Measurements from ENCODE around the gene ZNF526. TPM values are rescaled to one million over a fixed set of nuclear protein-coding genes. Genes with fewer than 3 reads are reported as not detected.
A peak's percentile ranks its signal among the peaks of the same experiment; 100 is the strongest.

The ZNF526 gene
- polyA plus RNA-seq, 3 donors, result 0.96 to 3.4 (median 1.3) TPM

GRCh38 chr19:42253245-42254088, 33.4 kb downstream of the ZNF526 start:
- H3K27ac Mint-ChIP-seq, result peak overlapping the region; percentile 78 to 93 (median 84)
- peak overlapping the region; percentile 88 to 96 for H3K4me3 Mint-ChIP-seq
- peaks cover 0 to 2% (median 0%) of the 10 kb centered on the region in 7 donors for H3K9me3 Mint-ChIP-seq
- no peak for TF ChIP-seq CTCF (IDR thresholded peaks at IDR 0.05)
- Histone ChIP-seq H3K4me1 (ENCODE audit: control insufficient read depth in 1 of 2, insufficient read depth in 2 of 2, low read length in 2 of 2) (peaks cover 40 to 47% of the 10 kb centered on the region in 2 donors), H3K36me3 (replicated peaks in 1 of 2; ENCODE audit: control insufficient read depth in 1 of 2, insufficient read depth in 2 of 2, low read length in 2 of 2) (peaks cover 4 to 17% of the 10 kb centered on the region in 2 donors), H3K79me2 (ENCODE audit: insufficient read depth, low read length) (peaks cover 41% of the 10 kb centered on the region), H4K20me1 (ENCODE audit: insufficient read depth, low read length) (peaks cover 52% of the 10 kb centered on the region), H3K9ac (ENCODE audit: insufficient read depth, low read length, poor library complexity, severe bottlenecking) (peak overlapping the region; percentile 85), H2AFZ (ENCODE audit: insufficient read depth, low read depth, low read length, poor library complexity, severe bottlenecking) (no peak overlapping the region), H3K9me3 (replicated peaks in 1 of 2; ENCODE audit: control insufficient read depth in 1 of 2, insufficient read depth in 1 of 2, low read length in 2 of 2) (no peaks in the 10 kb centered on the region), H3K27ac (ENCODE audit: low read depth in 1 of 2, low read length in 2 of 2) (peak overlapping the region; percentile 85 to 88), H3K4me2 (replicated peaks; ENCODE audit: extremely low read depth, low read length, poor library complexity, severe bottlenecking) (peak overlapping the region; percentile 92), H3K27me3 (ENCODE audit: control insufficient read depth in 2 of 2, insufficient read depth in 2 of 2, low read length in 2 of 2) (peaks cover 3 to 14% of the 10 kb centered on the region in 2 donors), H3K4me3 (replicated peaks in 1 of 3; ENCODE audit: low read depth in 2 of 3, low read length in 3 of 3) (peak overlapping the region; percentile 79 to 99 (median 99))
- intact Hi-C loops (cut with micrococcal nuclease), result loop anchor here (2.0 to 5.0 kb wide), 3 partner anchors 15 to 36 kb away; partner anchors contain the start of genes CIC (in 2 of the 2) and DEDD2 (in 1 of the 2)
- DNase-seq, result peak in 1 of 3 donors; percentile 30
- H3K36me3 Mint-ChIP-seq, result peaks cover 13 to 19% of the 10 kb centered on the region in 2 donors
- H3K27me3 Mint-ChIP-seq (ENCODE audit: low read depth in 3 of 3), result peaks cover 17 to 30% (median 24%) of the 10 kb centered on the region in 3 donors
- peaks cover 39% of the 10 kb centered on the region for H3K4me1 Mint-ChIP-seq
- WGBS (ENCODE audit: insufficient coverage), result 0% methylated on average over 3 of the region's 71 CpGs

GRCh38 chr19:42254089-42254849, 34.2 kb downstream of the ZNF526 start:
- peak in 2 of 3 donors; percentile 54 to 55 for DNase-seq
- peaks cover 0 to 2% (median 0%) of the 10 kb centered on the region in 7 donors for H3K9me3 Mint-ChIP-seq
- peak overlapping the region; percentile 57 to 92 (median 77) for H3K27ac Mint-ChIP-seq
- WGBS (ENCODE audit: insufficient coverage), result under 1% methylated on average over 56 of the region's 70 CpGs
- Histone ChIP-seq H4K20me1 (ENCODE audit: insufficient read depth, low read length) (peaks cover 44% of the 10 kb centered on the region), H3K4me2 (replicated peaks; ENCODE audit: extremely low read depth, low read length, poor library complexity, severe bottlenecking) (peak overlapping the region; percentile 92), H3K79me2 (ENCODE audit: insufficient read depth, low read length) (peaks cover 41% of the 10 kb centered on the region), H3K9ac (ENCODE audit: insufficient read depth, low read length, poor library complexity, severe bottlenecking) (peak overlapping the region; percentile 85), H3K4me1 (ENCODE audit: control insufficient read depth in 1 of 2, insufficient read depth in 2 of 2, low read length in 2 of 2) (peaks cover 40 to 47% of the 10 kb centered on the region in 2 donors), H3K4me3 (replicated peaks in 1 of 3; ENCODE audit: low read depth in 2 of 3, low read length in 3 of 3) (peak overlapping the region; percentile 79 to 99 (median 99)), H3K36me3 (replicated peaks in 1 of 2; ENCODE audit: control insufficient read depth in 1 of 2, insufficient read depth in 2 of 2, low read length in 2 of 2) (peaks cover 4 to 9% of the 10 kb centered on the region in 2 donors), H3K27ac (ENCODE audit: low read depth in 1 of 2, low read length in 2 of 2) (peak overlapping the region; percentile 85 to 88), H3K27me3 (ENCODE audit: control insufficient read depth in 2 of 2, insufficient read depth in 2 of 2, low read length in 2 of 2) (peaks cover 3 to 14% of the 10 kb centered on the region in 2 donors), H3K9me3 (replicated peaks in 1 of 2; ENCODE audit: control insufficient read depth in 1 of 2, insufficient read depth in 1 of 2, low read length in 2 of 2) (no peaks in the 10 kb centered on the region), H2AFZ (ENCODE audit: insufficient read depth, low read depth, low read length, poor library complexity, severe bottlenecking) (no peak overlapping the region)
- peak overlapping the region; percentile 79 to 84 for H3K4me3 Mint-ChIP-seq
- H3K27me3 Mint-ChIP-seq (ENCODE audit: low read depth in 3 of 3), result peaks cover 17 to 32% (median 24%) of the 10 kb centered on the region in 3 donors
- TF ChIP-seq CTCF (IDR thresholded peaks at IDR 0.05), result no peak
- peaks cover 9 to 11% of the 10 kb centered on the region in 2 donors for H3K36me3 Mint-ChIP-seq
- peaks cover 39% of the 10 kb centered on the region for H3K4me1 Mint-ChIP-seq
- intact Hi-C loops (cut with micrococcal nuclease), result loop anchor here (2.0 to 5.0 kb wide), 3 partner anchors 15 to 37 kb away; partner anchors contain the start of genes CIC (in 2 of the 2) and DEDD2 (in 1 of the 2)
